ENCODE measurements around the gene SLC20A1.
"Not testable (repeated sequence)": the region's sequence is repeated elsewhere in the genome, so short reads cannot be mapped to it uniquely, and the experiment has no call there.

Gene SLC20A1

DNA sequence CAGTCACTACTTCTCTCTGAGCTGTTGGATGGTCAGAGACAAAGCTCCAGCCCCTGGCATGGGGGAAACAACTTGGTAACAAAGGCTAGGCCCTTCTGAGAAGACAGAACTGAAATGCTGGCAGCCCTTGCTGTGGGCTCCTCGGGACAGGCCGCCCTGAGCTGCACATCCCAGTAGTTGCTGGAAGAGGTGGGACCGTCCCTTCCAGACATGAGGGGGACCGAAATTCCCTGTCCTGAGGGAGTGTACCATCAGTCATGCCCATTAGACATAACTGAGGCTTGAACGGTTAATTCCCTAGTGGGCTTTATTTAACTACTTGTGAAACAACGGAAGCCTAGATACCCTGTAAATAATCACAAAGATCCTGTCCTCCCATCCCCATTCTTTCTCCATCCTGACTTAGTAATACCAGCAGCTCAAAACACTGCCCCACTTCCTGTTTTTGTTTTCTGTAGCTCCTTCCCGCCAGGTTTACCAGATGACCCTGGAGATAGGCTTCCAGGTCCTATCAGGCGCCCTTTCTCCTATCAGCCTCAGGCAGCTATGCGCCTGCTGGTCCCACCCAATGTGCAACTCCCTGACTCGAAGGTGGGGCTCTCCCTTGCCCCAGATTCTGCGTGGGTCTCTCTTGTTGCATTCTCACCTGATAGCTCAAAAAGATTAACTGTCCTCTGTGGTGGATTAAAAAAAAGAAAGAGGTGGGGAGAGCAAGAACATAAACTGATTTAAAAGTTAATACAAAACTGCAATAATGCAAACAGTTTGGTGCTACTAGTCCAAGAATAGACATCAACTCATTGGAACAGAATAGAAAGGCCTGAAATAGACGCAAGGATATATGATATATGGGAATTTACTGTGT, 38.0 kb downstream of the SLC20A1 start:
- no peak for DNase-seq (ENCODE audit: low spot score)

DNA sequence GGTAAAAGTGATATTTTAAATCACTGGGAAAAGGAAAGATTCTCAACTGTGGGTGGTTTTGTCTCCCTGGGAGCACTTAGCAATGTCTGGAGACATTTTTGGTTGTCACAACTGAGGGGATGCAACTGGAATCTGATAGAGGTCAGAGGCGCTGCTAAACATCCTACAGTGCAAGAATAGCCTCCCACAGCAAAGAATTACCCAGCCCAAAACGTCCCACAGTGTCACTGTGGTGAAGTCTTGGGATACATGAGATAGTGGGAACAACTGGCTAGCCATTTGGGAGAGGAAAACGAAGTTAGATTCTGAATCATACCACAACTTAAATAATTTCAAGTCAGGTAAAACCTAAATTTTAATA, 38.7 kb downstream of the SLC20A1 start:
- DNase-seq (ENCODE audit: low spot score), result no peak

GRCh38 chr2:112685271-112685884, 39.6 kb downstream of the SLC20A1 start:
- no peak for DNase-seq (ENCODE audit: low spot score)

GRCh38 chr2:112686348-112687217, 40.8 kb downstream of the SLC20A1 start:
- no peak for DNase-seq (ENCODE audit: low spot score)

DNA sequence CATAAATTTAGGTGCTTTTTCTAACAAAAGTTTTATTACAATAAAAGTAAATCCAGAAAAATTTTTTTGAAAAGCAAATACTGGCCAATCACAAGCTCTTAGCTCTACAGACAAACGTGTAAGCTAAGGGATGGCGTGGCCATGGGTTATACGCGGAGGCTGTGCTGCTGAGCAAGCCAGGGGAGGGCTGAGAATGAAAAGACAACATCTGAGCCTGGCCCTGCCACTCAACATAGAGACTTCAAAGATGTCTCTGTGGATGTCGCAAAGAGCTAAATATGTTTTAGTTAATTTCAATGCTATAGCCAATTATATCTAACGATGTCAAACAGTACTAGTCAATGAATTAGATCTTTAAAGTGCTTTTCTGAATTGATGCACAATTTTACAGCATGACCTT, 41.8 kb downstream of the SLC20A1 start:
- no peak for DNase-seq (ENCODE audit: low spot score)

- no peak for DNase-seq (ENCODE audit: low spot score)
These were observed 42.5 kb downstream of the SLC20A1 start for GRCh38 chr2:112688086-112688880.

- peak; percentile 69 for DNase-seq (ENCODE audit: low spot score)
These were observed 45.2 kb downstream of the SLC20A1 start for GRCh38 chr2:112690853-112691401.

DNA sequence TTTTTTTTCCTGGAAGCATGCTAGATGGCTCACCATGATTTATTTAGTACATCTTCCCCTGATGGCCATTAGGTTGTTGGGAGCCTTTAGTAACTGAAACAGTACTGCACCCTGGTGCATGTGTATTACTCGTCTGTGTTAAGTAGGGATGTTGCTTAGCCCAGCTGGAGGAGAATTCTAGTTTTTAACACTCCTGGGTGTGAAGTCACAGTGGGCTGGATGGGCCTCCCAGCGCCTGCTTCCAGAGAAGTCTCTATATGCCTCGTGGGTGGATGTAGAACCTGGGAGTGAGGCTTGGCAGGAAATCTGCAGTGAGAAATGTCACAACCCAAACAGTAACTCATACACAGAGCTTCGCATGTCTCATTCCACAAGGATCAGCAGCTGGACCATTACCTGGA, 46.1 kb downstream of the SLC20A1 start:
- DNase-seq (ENCODE audit: low spot score), result no peak

DNA sequence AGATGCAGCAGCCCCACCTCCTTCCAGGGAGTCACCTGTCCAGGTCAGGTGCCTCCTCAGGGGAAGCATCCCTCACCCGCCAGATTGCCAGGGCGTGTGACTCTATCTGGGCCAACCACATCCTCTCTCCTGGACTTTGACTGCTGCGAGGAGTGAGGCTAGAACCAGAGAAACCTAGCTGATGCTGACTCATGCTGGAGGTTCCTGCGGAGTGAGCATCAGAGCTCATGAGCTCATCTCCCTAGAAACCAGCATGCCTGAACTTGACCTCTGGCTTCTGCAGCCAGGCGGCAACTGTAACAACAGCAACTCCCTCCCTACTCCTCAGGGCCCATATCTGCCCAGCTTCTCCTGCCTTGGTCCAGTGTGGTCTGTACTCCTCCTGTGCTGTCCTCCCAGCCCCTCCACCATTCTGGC, 46.8 kb downstream of the SLC20A1 start:
- peak; percentile 73 for DNase-seq (ENCODE audit: low spot score)

- no peak for DNase-seq (ENCODE audit: low spot score)
These were observed 47.2 kb downstream of the SLC20A1 start for GRCh38 chr2:112692918-112693317.

DNA sequence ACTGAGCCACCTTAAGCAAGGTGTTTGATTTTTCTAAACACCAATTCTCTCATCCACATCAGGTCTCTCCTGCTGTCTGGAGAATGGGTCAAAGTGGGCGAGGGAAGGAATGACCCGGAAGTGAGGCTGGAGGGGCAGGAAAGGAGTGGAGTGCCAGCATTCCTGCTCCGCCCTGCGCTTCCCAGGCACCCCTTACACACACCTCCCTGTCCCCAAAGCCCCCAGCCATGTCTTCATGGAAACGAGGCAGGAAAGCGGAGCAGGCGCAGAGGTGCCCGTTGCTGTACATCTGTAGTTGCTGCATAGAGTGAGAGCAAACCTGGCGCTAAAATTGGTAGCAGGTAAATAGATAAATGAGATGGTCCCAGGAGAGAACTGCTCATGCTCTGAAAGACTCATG, 47.9 kb downstream of the SLC20A1 start:
- DNase-seq (ENCODE audit: low spot score), result no peak

DNA sequence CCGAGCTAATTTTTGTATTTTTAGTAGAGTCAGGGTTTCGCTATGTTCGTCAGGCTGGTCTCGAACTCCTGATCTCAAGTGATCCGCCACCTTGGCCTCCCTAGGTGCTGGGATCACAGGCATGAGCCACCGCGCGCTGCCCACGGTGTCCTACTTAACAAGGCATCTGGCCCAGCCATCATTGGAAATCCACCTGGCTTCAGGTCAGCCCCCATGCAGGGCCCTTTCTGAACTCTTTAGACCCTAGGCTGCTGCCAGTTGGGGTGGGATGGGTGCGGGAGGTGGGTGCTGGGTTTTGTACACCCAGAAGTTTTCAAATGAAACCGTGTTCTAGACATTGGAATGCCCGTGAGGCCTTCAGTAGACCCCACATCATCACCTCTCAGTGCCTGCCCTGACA, 48.4 kb downstream of the SLC20A1 start:
- no peak for DNase-seq (ENCODE audit: low spot score)

DNA sequence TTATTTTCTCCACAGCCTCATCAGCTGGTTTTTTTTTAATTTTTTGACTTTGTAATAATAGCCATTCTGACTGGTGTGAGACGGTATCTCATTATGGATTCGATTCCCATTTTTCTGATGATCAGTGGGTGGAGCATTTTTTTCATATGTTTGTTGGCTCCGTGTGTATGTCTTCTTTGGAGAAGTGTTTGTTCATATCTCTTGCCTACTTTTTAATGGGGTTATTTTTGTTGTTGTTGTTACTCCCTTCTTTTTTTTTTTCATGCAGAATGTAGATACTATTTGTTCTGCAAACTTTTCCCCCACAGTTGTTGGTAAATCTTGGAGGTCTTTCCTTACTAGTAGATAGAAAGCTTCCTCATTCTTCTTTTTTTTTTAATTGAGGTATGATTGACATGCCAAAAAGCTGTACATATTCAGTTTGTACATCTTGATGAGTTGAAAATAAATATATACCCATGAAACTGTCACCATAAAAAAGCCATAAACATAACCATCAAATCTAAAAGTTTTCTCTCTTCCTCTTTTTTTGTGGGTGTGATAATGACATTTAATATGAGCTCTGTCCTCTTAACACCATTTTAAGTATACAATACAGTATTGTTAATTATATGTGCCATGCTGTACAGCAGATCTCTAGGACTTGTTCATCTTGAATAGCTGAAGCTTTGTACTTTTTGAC, 53.2 kb downstream of the SLC20A1 start:
- no peak for DNase-seq (ENCODE audit: low spot score)

DNA sequence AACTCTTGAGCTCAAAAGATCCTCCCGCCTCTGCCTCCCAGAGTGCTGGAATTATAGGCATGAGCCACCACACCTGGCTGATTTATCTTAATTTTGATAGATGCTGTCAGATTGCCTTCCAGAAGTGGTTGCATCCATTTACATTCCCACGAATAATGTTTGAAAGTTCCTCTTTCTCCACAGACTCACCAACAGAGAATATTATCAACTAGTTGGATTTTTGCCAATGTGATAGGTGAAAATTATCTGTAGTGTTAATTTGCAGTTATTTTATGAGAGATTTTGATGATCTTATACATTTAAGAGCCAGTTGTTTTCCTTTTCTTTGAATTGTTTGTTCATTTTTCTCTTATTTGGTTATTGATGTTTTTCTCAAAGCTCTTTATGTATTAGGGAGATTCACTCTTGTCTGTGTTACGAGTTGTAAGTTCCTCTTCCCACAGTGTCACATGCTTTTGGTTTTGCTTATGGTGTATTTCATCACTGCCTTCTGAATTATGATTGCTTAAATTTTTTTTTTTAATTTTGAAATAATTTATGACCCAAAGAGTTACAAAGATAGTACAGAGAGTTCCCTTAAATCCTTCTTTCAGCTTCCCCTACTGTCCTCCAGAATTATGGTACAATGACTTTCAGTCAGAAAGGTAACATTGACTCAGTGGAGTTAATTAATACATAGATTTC, 54.4 kb downstream of the SLC20A1 start:
- DNase-seq (ENCODE audit: low spot score), result no peak

DNA sequence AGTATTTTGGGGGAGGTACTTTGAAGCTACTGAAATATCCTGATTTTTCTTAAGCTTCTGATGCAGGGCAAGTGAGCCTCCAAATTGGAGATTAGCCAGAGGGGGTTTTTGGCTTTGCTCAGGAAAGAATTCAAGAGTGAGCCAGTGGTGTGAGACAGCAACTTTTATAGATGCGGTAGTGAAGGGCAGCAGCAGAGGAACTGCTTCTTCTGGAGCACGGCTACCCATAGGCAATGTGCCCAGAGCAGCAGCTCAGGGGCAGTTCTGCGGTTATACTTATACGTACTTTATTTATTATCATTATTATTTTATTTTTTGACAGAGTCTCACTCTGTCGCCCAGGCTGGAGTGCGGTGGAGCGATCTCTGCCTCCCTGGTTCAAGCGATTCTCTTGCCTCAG, 55.3 kb downstream of the SLC20A1 start:
- no peak for DNase-seq (ENCODE audit: low spot score)

- no peak for DNase-seq (ENCODE audit: low spot score)
These were observed 57.9 kb downstream of the SLC20A1 start for GRCh38 chr2:112703684-112704083.

DNA sequence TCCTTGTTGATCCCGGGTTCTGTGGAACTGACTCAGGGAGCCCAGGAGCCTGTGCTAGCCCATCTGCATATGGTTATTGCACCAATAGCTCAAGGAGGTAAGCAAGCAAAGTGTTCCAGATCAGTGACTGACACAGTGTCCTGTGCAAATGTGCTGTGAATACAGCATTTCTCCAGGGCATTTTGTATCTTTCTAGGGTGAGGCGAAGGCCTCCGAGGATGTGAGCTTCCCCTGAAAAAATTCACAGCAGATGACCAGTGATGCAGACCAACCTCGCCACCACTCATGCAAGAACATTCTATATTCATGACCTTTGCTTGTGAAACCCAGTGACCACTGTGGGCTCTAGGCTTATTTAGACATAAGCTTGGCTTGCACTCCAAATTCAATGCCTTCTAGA, 59.8 kb downstream of the SLC20A1 start:
- no peak for DNase-seq (ENCODE audit: low spot score)

DNA sequence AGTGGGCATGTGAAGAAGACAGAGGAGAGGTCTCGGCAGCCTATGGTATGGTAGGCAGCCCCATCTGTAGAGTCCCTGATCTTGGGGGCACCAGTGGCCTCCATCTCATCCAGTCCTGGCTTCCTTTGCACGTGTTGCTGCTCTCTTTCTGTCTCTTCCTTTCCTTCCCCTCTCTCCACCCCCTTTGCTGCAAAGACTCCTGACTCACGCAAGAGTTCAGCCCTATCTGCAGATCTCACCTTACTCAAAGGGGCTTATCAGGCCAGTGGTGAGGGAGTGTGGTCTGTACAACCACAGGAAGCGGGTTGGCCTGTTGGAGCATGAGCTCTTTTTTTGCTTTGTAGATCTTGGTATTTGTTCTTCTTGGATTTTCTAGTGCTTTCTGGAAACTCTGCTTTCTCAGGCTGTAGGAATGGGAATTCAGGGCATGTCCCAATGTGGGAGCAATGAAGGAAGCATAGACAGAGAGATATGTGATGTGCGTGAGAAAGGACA, 60.5 kb downstream of the SLC20A1 start:
- peak; percentile 59 for DNase-seq (ENCODE audit: low spot score)

- not testable (repeated sequence) for DNase-seq (ENCODE audit: low spot score)
These were observed 61.2 kb downstream of the SLC20A1 start for GRCh38 chr2:112706947-112707346.

DNA sequence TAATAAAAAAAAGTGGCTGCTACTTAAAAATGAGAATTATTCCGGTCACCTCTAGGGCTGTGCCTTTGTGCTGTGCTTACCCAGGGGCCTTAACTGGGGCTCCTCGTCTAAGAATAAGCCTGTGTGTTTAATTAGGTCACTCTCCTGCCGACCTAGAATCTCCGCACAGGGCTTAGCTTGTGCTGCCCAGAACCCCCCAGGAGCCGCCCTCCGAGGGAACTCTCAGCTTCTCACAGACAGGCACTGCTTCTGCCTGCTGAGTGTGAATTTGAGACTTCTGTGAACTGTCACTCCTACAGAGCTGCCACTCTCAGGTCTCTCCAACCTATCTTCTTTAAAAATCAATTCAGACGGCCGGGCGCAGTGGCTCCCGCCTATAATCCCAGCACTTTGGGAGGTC, 63.2 kb downstream of the SLC20A1 start:
- no peak for DNase-seq (ENCODE audit: low spot score)
